Activated CD8-positive, alpha-beta memory T cell treated with anti-CD3 and anti-CD28 coated beads, Interleukin-2, amount 50 U/mL, for 1 hour (primary cell): ENCODE measurements around the gene ACSM2B.
"Not testable (repeated sequence)": the region's sequence is repeated elsewhere in the genome, so short reads cannot be mapped to it uniquely, and the experiment has no call there.

Source experiments
- DNase-seq: peaks from one replicate; pipeline ENCODE4 v3.0.0-alpha.2; 2020; ENCODE audit errors: extremely low read depth

Gene ACSM2B

DNA sequence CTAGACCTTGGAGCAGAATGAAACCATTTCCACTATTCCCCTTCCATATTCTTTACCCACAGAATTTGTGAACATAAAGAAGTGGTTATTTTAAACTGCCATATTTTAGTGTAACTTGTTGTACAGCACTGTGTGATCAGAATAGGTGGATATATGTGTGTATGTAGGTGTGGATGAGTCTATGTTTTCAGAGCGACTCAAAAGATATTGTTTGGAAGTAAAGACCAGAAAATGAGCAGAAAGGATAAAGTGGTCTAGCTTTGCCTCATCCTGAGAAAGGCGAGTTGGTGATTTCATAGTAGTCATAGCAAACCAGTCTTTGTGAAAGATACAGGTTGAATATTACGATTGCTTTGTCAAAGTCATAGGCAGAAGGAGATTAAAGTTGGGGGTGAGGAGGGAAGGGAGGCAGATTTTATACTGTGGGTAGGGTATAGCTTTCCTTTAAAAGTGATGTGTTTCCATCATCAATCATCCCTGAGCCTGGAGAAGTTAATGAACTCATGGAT, 43.8 kb downstream of the ACSM2B start:
- not testable (repeated sequence) for DNase-seq

DNA sequence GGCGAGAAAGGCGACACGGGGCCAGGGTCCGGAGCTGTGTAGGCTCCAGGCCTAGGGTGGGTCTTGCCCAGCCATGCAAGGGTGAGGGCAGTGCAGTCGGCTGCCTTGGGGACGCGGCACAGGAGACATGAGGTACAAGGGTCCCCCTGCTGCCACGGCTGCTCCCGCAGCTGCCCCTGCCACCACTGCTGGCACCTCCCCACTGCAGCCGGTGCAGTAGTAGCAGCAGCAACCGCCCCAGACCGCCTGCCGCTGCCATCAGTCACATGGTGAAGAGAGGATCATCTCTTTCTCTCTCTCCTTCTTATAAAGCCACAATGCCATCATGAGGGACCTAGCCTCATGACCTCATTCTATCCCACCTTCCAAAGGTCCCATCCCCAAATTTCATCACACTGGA, 44.4 kb downstream of the ACSM2B start:
- not testable (repeated sequence) for DNase-seq

DNA sequence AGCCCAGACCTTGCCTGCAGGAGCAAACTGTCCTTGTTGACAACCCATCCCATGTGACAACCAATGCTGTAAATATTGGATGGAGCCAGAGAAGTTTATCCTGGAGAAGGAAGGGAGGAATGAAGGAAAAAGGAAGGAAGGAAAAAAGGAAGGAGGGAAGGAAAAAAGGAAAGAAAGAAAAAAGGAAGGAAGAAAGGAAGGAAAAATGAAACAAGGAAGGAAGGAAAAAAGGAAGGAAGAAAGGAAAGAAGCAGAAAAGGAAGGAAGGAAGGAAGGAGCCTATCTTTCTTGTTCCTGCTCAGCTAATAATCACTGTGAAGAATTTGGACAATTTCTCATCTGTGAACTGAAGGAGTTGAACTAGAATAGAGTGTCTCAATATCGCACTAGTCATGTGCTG, 56.1 kb downstream of the ACSM2B start:
- DNase-seq, result no peak

DNA sequence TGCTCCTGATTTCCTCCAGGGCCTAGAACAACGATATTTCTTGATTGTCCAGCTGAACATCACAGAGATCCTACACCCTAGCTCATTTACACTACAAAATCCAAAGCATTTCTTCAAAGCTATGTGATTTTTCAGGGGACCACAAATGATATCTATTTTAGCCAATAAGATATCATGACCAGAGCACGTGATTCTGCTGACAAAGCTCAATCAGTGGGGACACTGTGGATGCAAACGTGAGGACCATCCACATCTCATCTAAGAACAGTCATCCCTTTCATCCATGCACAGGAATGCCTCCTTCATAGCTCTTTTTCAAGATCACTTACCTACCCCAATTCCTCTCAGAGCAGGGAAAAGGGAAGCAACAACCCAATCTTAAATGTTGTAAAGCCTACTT, 56.9 kb downstream of the ACSM2B start:
- no peak for DNase-seq

DNA sequence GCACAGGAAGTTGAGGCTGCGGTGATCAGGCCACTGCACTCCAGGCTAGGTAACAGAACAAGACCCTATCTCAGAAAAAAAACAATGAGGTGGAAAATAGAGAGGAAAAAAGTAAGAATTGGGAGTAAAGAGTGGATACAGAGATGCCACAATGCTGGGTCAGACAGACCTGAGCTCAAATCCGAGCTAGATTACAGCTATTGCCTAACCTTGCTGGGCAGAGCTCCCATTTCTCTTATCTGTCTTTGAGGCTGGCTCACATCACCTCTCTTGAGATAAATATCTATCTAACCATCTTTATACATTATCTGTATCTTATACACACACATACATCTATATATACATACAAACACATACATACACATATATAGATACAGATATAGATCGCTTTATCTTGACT, 59.0 kb downstream of the ACSM2B start:
- no peak for DNase-seq

DNA sequence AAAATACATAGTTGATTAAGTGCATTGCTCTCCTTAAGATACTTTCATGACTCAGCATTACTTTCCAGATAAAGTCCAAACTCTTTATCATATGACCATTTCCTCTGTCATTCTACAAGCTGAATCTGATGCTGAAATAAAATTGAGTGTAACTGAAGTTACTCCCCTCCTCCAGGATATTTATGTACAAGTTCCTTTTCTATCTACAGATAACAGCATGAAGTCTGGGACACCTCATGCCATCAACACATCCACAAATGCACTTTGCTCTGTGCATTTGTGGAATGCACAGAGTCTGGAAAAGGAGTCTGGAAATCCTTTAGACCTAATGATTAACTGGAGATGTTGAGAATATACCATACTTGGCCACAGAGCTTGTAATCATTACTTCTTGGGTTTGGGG, 60.5 kb downstream of the ACSM2B start:
- DNase-seq, result no peak

DNA sequence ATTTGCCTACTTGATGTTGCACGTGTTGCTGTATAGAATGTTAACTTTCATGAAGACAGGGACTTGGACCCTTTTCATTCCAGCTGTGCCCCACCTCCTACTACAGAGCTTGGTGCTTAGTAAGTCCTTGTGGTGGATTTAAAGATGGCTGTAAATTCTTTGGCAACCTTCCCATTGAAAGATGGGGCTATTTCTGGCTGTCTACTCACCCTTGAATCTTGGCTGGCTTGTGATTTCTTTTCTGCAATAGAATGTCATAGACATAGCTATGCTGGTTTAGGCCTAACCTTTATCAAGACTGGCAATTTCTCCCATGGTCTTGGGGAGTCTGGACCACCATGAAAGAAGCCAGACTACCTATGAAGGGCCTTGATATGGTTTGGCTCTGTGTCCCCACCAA, 65.8 kb downstream of the ACSM2B start:
- no peak for DNase-seq

DNA sequence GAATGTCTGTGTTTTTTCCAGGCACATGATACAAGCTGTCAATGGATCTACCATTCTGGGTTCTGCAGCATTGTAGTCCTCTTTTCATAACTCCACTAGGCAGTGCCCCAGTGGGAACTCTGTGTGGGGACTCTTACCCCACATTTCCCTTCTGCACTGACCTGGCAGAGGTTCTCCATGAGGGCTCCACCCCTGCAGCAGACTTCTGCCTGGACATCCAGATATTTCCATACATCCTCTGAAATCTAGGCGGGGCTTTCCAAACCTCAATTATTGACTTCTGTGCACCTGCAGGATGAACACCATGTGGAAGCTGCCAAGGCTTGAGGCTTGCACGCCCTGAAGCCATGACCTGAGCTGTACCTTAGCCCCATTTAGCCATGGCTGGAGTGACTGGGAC, 68.9 kb downstream of the ACSM2B start:
- no peak for DNase-seq

DNA sequence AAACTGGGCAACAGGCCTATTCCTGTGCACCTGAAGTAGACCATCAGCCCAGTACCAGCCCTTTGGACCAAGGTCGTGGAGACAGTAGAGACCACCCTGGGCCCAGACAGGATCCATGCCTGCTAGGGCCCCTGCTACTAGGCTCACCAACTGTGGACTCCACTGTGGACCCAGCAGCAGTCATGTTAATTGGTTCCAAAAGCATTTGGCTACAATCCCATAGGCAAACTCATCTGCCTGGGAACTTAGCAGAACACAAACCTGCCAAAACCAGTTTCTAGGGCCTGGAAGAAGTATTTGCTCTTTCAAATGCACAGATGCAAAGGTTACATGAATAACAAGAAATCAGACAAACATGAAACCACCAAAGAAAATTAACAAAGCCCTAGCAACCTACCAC, 71.7 kb downstream of the ACSM2B start:
- no peak for DNase-seq

DNA sequence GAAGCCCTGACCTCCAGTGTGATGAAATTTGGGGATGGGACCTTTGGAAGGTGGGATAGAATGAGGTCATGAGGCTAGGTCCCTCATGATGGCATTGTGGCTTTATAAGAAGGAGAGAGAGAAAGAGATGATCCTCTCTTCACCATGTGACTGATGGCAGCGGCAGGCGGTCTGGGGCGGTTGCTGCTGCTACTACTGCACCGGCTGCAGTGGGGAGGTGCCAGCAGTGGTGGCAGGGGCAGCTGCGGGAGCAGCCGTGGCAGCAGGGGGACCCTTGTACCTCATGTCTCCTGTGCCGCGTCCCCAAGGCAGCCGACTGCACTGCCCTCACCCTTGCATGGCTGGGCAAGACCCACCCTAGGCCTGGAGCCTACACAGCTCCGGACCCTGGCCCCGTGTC, 84.7 kb downstream of the ACSM2B start:
- DNase-seq, result not testable (repeated sequence)

DNA sequence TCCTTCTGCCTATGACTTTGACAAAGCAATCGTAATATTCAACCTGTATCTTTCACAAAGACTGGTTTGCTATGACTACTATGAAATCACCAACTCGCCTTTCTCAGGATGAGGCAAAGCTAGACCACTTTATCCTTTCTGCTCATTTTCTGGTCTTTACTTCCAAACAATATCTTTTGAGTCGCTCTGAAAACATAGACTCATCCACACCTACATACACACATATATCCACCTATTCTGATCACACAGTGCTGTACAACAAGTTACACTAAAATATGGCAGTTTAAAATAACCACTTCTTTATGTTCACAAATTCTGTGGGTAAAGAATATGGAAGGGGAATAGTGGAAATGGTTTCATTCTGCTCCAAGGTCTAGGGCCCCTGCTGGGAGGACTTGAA, 85.2 kb downstream of the ACSM2B start:
- not testable (repeated sequence) for DNase-seq
